Activated B cell treated with CpG ODN at 0.5 μM for 24 hours (primary cell): Measurements from ENCODE around the gene PLCE1. TPM values are rescaled to one million over a fixed set of nuclear protein-coding genes. Genes with fewer than 3 reads are reported as not detected.
"Not testable (repeated sequence)": the region's sequence is repeated elsewhere in the genome, so short reads cannot be mapped to it uniquely, and the experiment has no call there.

Experiments used
- ATAC-seq: fragments of 200-7000 bp; cut with Tn5 transposase; one replicate; pipeline ENCODE4 v1.10.0; 2021; ENCODE audit warnings: low read depth, mild to moderate bottlenecking, moderate library complexity
- CTCF ChIA-PET: fragments of 350-600 bp; sonication (Branson Sonifier 250); formaldehyde crosslinking; loops from one replicate; lab custom pipeline; 2021; ENCODE audit warnings: antibody characterized with exemption; lab: Charles Lee
- POLR2A ChIA-PET: fragments of 350-600 bp; sonication (Branson Sonifier 250); formaldehyde crosslinking; loops from one replicate; lab custom pipeline; 2021; ENCODE audit warnings: antibody characterized with exemption; lab: Charles Lee
- DNase-seq: peaks from one replicate; pipeline ENCODE4 v3.0.0; 2022
- H3K27ac Mint-ChIP-seq: one replicate; pipeline ENCODE4 v1.8.0; 2020; ENCODE audit warnings: mixed read lengths
- H3K27me3 Mint-ChIP-seq: one replicate; pipeline ENCODE4 v1.8.0; 2021; ENCODE audit warnings: mixed read lengths
- H3K36me3 Mint-ChIP-seq: one replicate; pipeline ENCODE4 v1.8.0; 2021; ENCODE audit warnings: low read depth, mixed read lengths
- H3K4me1 Mint-ChIP-seq: one replicate; pipeline ENCODE4 v1.8.0; 2021; ENCODE audit warnings: mixed read lengths
- H3K4me3 Mint-ChIP-seq: one replicate; pipeline ENCODE4 v1.8.0; 2020; ENCODE audit warnings: mild to moderate bottlenecking, mixed read lengths
- H3K9me3 Mint-ChIP-seq: one replicate; pipeline ENCODE4 v1.8.0; 2020; ENCODE audit warnings: mixed read lengths
- CTCF ChIP-seq: fragments of 200-600 bp; IDR thresholded peaks from one replicate; pipeline ENCODE4 v1.8.0; 2022; ENCODE audit warnings: antibody characterized with exemption, mild to moderate bottlenecking
- intact Hi-C: fragments of 100-400 bp; cut with micrococcal nuclease; formaldehyde crosslinking; loops from one replicate; pipeline ENCODE4 v1.15.1; 2024
- total RNA-seq: library from RNA; stranded (reverse); gene quantifications from 2 replicates; pipeline ENCODE4 v1.2.3, GENCODE V29; 2022

Gene PLCE1
- total RNA-seq, 1 donor from 2014 or later = not detected

GRCh38 chr10:93965911-93966310 lies 27.8 kb upstream of the PLCE1 start:
- ATAC-seq (no peak), DNase-seq (no peak)
- no peaks in the 10 kb centered on the region for H3K4me1 Mint-ChIP-seq
- H3K9me3 Mint-ChIP-seq = no peaks in the 10 kb centered on the region
- CTCF ChIA-PET = no interaction called here
- intact Hi-C loops = no loop called here
- no peaks in the 10 kb centered on the region for H3K27me3 Mint-ChIP-seq
- no peak overlapping the region for H3K4me3 Mint-ChIP-seq
- POLR2A ChIA-PET = no interaction called here
- TF ChIP-seq CTCF = no peak
- H3K36me3 Mint-ChIP-seq = no peaks in the 10 kb centered on the region
- no peak overlapping the region for H3K27ac Mint-ChIP-seq

- Mint-ChIP-seq H3K4me1 (no peaks in the 10 kb centered on the region), H3K27me3 (no peaks in the 10 kb centered on the region), H3K27ac (no peak overlapping the region), H3K9me3 (no peaks in the 10 kb centered on the region), H3K4me3 (no peak overlapping the region), H3K36me3 (no peaks in the 10 kb centered on the region)
- no peak for ATAC-seq
- no peak for DNase-seq
- no peak for TF ChIP-seq CTCF
- CTCF ChIA-PET = no interaction called here
- intact Hi-C loops = no loop called here
- POLR2A ChIA-PET = no interaction called here
Observed at GRCh38 chr10:93967756-93968155, 26.0 kb upstream of the PLCE1 start.

GRCh38 chr10:93968540-93968945 lies 25.2 kb upstream of the PLCE1 start:
- H3K4me1 Mint-ChIP-seq = no peaks in the 10 kb centered on the region
- DNase-seq = no peak
- TF ChIP-seq CTCF = no peak
- ChIA-PET CTCF (no interaction called here), POLR2A (no interaction called here)
- H3K36me3 Mint-ChIP-seq = no peaks in the 10 kb centered on the region
- ATAC-seq = no peak
- intact Hi-C loops = no loop called here
- no peak overlapping the region for H3K27ac Mint-ChIP-seq
- H3K9me3 Mint-ChIP-seq = no peaks in the 10 kb centered on the region
- H3K27me3 Mint-ChIP-seq = no peaks in the 10 kb centered on the region
- no peak overlapping the region for H3K4me3 Mint-ChIP-seq

GRCh38 chr10:93970433-93971010 lies 23.2 kb upstream of the PLCE1 start:
- H3K36me3 Mint-ChIP-seq, H3K27ac Mint-ChIP-seq, CTCF ChIA-PET, intact Hi-C loops, POLR2A ChIA-PET, H3K4me3 Mint-ChIP-seq, ATAC-seq, H3K9me3 Mint-ChIP-seq, H3K27me3 Mint-ChIP-seq, H3K4me1 Mint-ChIP-seq, DNase-seq: not testable (repeated sequence)

- Mint-ChIP-seq H3K4me1 (no peaks in the 10 kb centered on the region), H3K36me3 (no peaks in the 10 kb centered on the region), H3K9me3 (no peaks in the 10 kb centered on the region), H3K4me3 (no peak overlapping the region), H3K27me3 (peaks cover 2% of the 10 kb centered on the region), H3K27ac (no peak overlapping the region)
- intact Hi-C loops = no loop called here
- no peak for DNase-seq
- TF ChIP-seq CTCF = no peak
- no peak for ATAC-seq
- ChIA-PET CTCF (no interaction called here), POLR2A (no interaction called here)
Observed at GRCh38 chr10:93973748-93974445, 19.8 kb upstream of the PLCE1 start.
